GM12801 (cell line): ENCODE data around the gene GLIPR1.

Source experiments
- TF ChIP-seq, protein P1 (sequence below): IDR thresholded peaks from one replicate; pipeline ENCODE4 v1.5.1; 2011; ENCODE audit warnings: control low read depth; ENCODE audit not compliant: insufficient read length; ENCODE audit errors: extremely low read depth

The GLIPR1 gene

DNA sequence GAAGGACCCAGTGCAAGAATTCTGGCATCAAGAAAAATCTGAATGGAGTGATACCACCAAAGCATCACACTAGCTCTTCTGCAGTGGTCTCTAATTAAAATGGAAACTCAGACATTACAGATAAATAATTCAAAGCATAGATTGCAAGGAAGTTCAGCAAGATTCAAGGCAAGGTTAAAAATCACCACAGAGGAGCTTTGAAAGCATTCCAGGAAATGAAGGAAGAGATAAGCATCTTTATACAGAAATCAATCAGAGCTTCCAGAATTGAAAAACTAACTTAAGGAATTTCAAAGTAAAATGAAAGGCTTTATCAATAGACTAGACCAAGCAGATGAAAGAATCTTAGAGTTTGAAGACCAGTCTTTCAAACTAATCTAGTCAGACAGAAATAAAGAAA, 20.4 kb upstream of the GLIPR1 start:
- TF ChIP-seq, protein P1, sequence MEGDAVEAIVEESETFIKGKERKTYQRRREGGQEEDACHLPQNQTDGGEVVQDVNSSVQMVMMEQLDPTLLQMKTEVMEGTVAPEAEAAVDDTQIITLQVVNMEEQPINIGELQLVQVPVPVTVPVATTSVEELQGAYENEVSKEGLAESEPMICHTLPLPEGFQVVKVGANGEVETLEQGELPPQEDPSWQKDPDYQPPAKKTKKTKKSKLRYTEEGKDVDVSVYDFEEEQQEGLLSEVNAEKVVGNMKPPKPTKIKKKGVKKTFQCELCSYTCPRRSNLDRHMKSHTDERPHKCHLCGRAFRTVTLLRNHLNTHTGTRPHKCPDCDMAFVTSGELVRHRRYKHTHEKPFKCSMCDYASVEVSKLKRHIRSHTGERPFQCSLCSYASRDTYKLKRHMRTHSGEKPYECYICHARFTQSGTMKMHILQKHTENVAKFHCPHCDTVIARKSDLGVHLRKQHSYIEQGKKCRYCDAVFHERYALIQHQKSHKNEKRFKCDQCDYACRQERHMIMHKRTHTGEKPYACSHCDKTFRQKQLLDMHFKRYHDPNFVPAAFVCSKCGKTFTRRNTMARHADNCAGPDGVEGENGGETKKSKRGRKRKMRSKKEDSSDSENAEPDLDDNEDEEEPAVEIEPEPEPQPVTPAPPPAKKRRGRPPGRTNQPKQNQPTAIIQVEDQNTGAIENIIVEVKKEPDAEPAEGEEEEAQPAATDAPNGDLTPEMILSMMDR, result no peak

DNA sequence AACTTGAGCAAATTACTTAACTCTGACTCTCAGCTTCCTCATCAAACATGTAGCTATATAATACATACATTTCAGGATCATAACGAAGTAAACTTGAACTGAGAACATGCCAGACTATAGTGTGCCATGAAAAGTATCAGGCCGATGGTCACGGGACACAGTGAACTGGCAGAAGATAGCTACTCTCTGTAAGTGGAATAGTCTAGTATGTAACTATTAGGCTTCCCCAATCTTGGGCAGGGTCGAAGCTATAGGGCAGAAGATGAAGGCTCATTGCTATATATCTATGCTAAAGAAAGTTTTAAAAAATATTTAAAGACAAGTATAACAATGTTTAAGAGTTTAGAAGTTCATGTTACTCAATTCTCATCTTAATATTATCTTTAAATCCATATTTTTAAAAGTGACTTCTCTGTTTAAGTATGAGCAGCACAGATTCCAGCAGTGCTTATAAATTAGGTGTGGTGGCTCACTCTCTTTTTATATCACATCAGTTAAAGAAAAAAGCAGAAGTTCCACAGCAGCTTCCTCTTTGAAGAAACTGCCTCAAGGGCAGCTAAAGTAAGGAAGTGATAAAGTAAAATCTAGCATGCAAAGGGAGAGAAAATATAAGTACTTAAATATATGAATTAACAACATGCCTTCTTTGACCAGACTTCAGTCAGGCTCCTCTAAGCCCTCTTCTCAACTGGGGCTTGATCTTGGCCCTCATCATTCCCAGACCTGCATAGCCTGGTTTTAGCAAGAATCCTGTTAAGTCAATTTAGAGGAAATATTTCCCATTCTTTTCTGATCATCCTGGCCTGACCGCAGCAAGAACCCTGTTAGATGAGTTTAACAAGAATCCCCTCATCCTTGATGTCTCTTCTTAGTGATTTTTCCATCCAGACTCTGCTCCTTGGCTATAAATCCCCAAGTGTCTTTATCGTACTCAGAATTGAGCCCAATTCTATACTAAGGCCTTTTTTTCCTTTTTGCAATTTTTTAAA, 8.4 kb upstream of the GLIPR1 start:
- TF ChIP-seq, protein P1, result no peak

DNA sequence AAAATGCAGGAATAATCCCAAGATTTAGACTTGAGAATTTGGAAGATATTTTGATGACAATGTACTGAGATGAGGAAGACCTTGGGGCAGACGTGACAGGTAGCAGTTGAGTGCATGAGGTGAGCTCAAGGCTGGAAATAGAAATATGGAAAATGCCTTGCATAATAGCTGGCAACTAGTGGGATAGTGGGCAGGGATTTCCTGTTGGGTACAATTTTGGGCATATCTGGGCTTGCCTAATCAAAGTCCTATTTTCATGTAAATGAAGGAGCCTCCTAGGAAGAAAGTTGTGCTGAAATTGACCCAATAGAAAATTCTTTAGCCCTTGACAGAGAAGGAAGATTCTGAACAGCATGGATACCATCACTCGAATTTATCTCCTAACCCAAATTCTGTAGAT, 6.4 kb upstream of the GLIPR1 start:
- TF ChIP-seq, protein P1, result no peak

DNA sequence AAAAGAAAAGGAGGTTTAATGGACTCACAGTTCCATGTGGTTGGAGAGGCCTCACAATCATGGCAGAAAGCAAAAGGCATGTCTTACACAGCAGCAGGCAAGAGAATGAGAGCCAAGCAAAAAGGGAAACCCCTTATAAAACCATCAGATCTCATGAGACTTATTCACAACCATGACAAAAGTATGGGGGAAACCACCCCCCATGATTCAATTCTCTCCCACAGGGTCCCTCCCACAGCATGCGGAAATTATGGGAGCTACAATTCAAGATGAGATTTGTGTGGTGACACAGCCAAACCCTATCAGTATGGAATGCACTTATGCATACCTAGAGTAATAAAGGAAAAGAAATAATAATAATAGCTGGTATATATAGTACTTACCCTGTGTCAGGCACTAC, 4.5 kb upstream of the GLIPR1 start:
- TF ChIP-seq, protein P1, result no peak

DNA sequence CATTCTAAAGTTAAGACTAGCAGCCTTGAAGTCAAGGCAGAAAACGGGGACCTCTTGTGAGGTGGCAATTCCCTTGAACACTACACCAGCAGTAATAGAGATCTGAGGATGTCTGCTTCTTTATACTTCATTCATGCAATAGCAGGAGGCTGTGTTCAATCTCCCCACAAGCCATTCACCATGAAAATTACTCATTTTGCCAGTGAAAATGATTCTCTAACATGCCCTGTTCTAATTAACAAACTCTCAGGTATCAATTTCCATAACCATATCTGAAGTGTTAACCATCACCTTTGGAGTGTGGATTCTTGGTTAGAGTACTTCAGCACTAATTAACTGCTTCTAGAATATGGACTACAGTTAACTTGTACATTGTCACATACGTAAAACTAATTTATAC, 3.4 kb upstream of the GLIPR1 start:
- TF ChIP-seq, protein P1, result no peak

DNA sequence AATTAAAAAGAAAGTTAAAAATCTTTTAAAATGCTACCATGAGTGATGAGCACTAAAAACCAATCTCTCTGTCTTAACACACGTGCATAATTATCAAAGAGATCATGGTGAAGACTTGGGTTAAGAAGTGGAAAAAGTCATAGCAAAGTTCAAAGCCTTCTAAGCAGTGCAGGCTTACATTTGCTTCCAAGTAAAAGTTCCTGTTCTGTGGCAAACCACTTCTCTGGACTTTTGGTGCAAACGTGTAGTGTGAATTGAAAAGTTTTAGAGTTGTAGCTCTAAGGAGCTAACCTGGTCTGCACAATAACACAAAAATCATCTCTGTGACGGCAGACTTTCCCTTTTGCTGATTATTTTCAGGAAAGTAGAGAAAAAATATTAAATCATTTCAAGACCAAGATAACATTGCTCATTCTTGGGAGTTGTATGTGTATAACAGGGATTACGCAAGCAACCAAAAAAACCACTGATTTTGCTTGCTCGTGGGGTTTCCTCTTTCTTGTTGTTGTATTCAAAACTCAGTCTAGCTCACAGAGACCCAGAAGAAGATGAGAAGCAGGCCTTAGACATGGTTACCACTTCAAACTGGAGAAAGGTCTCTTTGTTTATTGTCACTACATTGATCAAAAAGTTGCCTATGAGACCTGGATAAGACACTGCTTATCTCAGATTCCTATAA, 2.3 kb upstream of the GLIPR1 start:
- TF ChIP-seq, protein P1, result no peak

DNA sequence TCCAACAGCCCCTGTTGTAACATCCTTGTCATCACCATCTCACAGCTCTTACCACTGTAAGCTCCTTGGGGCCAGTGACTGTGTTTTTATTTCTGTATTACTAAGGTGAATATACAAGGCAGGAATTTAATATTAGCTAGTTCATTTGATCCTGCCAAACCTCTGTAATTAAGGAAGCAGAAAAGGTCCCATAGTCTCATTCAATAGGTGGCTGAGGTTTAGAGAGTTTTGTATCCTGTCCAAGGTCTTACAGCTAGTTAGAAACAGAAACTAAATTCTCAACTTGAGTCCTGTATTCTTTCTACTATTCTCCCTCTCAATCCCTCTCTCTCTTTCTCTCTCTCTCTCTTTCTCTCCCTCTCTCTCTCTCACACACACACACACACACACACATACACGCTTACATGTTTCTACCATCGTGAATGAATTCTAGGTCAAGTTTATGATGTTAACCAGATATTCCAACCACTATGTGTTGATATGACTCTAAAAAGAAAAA, 543 bp upstream of the GLIPR1 start:
- TF ChIP-seq, protein P1, result no peak
